Cardiac septum (tissue), 1 donor: ENCODE measurements around the gene SH3GLB2. TPM values are rescaled to one million over a fixed set of nuclear protein-coding genes. Genes with fewer than 3 reads are reported as not detected.

Experiments used
- DNase-seq: peaks from one replicate; pipeline ENCODE4 v3.0.0-alpha.2; 2020; ENCODE audit warnings: low spot score
- intact Hi-C: fragments of 100-400 bp; cut with DNase I; formaldehyde crosslinking; loops from one replicate; pipeline ENCODE4 v1.14.0; 2022
- long read RNA-seq: library from polyadenylated mRNA; unstranded; transcript quantifications from one replicate; pipeline ENCODE4 v2.0.0, GENCODE V29; 2021
- total RNA-seq: library from RNA; stranded (reverse); fragmentation: NEBNext Ultra II Directional; extraction: Animal tissue kit (Norgen Biotek cat#: 25700); gene quantifications from one replicate; pipeline ENCODE4 v1.2.1, GENCODE V29; 2021
- donor health status: DM: no; HTN: no; CAD: no.

Gene SH3GLB2
- total RNA-seq, result 40.6 TPM
- long read RNA-seq, full-length matches to known transcripts, result 116 of 156 reads
- long read RNA-seq, partial matches to known transcripts, result 8 of 156 reads
- long read RNA-seq, other reads (novel, unspliced or antisense), result 32 of 156 reads

DNA sequence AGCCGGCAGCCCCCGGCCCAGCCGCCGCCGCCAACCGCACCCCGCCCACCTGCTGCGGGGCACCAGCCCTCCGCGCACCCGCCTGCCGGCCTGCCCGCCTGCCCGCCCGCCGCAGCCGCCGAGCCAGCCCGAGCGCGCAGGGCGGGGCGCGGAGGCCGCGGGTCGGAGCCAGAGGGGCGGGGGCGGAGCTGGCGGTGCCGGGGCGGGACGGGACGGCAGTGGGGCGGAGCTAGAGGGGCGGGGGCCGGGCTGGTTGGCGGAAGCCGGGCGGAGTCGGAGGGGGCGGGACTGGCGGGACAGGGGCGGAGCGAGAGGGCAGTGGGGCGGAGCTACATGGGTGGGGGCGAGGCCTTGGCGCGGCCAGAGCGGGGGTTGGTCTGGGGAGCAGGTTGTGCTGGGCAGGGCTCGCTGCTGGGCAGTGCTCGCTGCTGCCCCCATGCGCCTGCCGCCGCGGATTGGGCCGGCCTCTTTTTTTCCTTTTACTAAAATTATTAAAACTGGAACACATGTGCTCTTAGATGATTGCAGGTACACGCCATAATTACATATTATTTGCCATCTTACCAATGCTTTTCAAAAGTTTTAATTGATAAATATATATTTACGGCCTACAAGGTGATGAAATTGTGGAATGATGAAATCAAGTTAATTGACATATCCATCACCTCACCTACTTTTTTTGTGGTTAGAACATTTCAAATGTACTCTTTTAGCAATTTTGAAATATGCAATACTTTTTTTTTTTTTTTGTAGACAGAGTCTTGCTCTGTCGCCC lies at the start of gene SH3GLB2:
Gene SH3GLB2, minus strand, starts transcription at position 140 of the 775 bp plus-strand sequence. CDS start 177 bp downstream, outside the sequence.
- DNase-seq, result peak; percentile 100
- intact Hi-C loops, result no loop called here

DNA sequence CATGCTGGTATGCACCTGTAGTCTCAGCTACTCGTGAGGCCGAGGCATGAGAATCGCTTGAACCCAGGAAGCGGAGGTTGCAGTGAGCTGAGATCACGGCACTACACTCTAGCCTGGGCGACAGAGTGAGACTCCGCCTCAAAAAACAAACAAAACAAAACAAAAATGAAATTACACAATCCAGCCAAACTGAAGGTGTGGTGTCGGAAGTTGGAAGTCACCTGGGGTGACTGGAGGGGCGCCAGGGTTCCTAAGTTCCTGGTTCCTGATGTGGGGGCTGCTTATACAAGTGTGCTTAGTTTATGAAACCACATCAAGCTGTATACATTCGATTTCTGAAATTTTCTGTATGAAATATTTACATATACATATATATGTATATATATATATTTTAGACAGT lies 49.1 kb upstream of the SH3GLB2 start:
- intact Hi-C loops, result no loop called here
- DNase-seq, result no peak

DNA sequence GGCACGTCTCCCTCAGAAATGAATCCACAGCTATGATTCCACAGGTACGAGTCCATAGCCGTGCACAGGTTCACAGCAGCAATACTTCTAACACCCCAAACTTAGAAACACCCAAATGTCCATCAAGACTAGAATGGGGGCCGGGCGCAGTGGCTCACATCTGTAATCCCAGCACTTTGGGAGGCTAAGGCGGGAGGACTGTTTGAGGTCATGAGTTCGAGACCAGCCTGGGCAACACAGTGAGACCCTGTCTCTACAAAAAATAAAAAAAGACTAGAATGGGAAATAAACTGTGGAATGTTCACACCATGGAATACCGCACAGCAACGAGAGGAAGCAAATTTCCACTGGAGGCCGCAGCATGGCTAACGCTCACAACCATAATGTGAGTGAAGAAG lies 48.5 kb upstream of the SH3GLB2 start:
- DNase-seq, result no peak
- intact Hi-C loops, result no loop called here

DNA sequence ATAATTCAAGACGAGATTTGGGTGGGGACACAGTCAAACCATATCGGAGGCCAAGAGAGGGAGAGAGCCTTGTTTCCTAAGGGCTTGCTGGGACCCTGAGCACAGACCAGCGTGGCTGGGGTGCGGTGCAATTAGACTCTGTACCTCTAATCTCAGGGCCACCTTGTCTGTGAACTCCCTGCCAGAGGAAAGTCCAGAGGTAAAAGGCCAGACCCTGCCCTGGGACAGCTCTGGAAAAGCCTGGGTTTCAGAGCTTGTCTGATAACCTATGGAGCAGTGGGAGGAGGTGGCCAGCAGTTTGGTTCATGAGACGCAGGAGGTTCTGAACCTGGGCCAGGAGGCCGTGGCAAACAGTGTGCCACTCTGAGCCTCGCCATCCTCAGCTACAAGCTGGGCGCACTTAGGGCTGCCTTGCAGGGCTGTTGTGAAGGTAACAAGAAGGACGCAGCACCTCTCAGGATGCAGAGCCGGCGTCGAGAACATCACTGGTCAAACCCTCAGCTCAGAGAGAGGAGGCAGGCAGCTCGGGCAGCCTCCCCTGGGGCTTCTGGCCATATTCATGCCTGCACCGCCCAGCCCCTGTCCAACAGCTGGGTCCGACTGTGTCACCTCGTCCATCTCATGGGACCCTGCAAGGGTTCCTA lies 48.0 kb upstream of the SH3GLB2 start:
- intact Hi-C loops, result no loop called here
- DNase-seq, result no peak

DNA sequence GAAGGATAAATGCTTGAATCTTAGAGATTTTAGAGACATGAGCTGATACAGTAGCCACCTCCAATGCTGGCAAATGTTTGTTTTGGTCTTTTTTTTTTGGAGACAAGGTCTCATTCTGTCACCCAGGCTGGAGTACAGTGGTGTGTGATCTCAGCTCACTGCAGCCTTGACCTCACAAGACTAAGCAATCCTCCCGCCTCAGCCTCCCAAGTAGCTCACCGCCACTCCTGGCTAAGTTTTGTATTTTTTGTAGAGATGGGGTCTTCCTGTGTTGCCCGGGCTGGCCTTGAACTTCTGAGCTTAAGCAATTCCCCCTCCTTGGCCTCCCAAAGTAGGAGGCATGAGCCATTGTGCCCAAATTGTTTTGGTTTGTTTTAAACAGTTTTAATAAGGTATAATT lies 46.0 kb upstream of the SH3GLB2 start:
- intact Hi-C loops, result no loop called here
- no peak for DNase-seq

DNA sequence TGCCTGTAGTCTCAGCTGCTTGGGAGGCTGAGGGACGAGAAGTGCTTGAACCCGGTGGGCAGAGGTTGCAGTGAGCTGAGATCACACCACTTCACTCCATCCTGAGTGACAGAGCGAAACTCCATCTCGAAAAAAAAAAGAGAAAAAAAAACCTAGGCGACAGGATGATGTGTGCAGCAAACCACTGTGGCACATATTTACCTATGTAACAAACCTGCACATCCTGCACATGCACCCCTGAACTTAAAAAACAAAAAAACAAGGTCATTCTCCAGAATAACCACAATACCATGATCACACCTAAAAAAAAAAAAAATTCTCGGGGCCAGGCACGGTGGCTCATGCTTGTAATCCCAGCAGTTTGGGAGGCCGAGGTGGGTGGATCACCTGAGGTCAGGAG lies 45.3 kb upstream of the SH3GLB2 start:
- DNase-seq, result no peak

DNA sequence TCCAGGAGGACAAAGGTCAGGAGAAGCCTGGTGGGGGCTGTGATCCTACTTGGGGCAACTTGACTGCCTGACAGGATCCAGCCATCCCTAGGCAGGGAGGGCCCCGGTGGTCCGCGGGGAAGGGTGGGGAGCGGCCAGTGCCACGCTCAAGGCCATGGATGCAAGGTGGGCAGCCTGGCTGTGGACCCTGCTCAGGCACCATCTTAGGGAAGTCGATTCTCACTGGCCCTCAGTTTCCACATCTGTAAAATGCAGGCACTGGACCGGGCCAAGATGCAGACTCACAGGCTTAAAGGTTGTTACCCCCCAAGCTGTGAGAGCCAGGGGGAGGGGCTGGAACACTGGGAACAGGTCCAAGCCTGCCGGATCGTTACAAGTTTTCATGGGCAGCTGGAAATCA lies 44.0 kb upstream of the SH3GLB2 start:
- intact Hi-C loops, result no loop called here
- no peak for DNase-seq

More for the DNA sequence above, 45.3 kb upstream of the SH3GLB2 start:
- intact Hi-C loops, result no loop called here

DNA sequence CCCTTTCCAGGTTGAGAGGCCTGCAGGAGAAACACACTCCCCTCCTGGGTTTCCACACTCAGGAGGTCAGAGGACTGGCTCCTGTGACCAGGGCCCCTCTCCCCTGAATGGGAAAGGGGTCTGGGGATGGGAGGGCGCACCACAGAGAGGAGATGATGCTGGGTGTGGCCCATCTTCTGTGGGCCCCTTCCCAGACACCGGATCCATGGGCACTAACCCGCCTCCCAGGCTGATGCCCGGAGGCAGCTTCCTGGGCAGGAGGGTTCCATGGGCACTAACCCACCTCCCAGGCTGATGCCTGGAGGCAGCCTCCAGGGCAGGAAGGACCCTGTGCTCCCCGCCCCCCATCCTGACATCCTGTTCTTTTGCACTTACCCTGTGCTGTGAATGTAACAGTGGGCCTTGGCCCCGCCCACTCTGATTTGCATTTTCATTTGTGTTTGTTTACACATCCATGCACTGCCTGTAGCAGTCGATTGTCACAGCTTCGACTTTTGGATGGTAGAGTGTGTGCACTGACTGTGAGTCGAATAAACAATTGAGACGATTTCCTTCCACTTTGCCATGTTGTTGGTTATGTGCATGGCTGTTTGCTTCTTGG lies 43.5 kb upstream of the SH3GLB2 start:
- intact Hi-C loops, result no loop called here
- no peak for DNase-seq

DNA sequence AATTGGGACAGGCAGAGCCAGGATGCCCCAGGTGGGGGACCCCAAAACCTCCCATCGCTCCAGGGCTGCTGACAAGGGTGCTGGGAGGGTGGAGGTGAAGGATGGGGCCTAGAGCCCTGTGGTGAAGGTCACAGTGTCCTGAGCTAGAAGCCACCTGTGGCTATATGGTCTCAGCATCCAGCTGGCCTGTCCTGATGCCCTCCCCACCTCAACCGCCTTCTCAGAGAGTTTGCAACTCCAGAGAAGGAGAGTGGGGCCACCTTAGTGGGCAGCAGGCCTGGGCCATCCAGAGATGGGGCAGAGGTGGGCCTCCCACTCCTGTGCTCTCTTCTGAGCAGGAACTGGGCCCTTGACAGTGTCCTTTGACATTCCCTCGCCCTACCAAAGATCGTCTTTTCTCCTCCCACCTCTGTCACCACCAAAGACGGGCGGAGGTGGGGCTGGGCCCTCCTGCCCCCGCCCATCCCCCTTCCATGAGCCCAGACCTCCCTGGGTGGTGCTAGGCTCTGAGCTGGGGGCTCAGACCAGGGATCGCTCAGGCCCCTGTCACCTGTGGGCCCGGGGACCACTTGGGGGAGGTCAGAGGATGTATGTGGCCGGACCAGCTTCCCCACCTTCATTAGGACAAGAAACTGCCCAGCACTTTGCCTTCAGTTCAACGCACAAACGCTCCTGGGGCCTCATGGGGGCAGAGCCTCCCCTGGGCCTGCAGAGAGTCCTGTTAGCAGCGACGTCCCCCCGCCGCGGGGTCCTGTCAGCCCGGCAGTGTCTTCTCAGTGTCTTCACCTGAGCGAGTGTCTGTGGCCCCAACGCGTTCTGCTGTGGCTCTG lies 42.8 kb upstream of the SH3GLB2 start:
- intact Hi-C loops, result no loop called here
- no peak for DNase-seq

DNA sequence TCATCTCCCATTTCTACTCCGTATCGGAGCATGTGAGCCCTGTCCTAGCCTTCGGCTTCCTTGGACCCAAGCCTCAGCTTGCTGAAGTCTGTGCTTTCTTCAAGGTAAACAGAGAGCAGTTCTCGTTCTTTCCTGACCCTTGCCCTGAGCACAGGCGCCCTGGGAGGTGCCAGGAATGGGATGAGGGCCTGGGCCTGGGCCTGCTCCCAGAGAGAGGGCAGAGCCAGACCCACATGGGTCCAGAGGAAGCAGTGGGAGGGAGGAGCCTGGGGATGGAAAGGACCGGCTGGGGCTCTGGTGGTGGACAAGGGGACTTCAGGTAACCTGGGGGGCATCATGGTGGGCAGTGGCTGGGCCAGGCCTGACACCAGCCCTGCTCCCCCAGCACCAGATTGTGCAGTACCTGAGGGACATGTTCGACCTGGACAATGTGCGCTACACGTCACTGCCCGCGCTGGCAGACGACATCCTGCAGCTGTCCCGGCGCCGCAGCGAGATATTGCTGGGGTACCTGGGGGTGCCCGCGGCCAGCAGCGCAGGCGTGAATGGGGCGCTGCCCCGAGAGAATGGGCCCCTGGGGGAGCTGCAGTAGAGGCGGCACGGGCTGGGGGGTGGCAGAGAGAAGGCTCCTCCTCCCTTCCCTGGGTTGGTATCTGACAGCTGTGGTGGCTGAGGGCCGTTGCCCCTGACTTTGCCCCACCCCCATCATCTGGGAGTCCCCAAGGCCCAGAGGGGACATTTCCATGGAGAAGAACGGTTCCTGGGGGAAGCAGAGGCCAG lies 41.9 kb upstream of the SH3GLB2 start:
- DNase-seq, result no peak
- intact Hi-C loops, result no loop called here

DNA sequence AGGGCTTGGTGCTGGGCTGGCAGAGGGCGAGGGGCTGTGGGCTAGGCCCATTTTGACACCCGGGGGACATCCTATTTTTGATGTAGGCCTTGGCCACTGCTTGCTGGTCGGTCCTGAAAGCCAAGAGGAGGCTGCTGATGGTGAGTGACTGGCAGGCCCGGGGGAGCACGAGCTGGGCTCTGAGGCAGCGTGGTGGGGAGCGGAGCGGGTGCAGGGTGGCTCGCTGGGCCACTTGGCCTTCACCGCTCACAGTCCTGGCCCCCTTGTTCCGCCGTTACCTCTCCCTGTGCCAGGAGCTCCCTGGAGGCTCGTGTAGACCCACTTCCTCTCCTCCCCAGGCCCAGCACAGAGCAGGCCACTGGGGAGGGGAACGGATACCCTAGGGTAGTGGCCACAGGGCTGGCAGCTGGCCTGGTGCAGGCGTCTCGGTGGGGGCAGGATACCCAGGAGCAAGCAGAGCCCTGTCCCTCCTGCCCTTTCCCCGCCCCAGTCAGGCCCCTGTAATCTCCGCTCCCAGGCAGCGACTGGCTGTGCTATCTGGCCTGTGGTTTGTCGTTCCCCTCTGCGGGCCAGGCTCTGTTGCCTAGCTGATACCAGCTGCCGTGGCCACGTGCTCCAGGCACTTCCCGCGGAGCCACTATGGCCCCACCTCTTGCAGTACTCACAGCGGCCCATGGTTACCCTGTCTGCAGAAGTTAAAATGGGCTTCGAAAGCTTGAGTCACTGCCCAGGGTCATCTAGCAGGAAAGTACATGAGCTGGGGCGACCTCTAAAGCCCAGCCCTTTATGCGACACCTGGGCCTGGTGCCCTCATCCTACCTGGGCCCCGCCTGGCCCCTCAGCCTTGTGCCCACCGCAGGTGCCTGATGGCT lies 41.1 kb upstream of the SH3GLB2 start:
- intact Hi-C loops, result no loop called here
- DNase-seq, result peak; percentile 92

DNA sequence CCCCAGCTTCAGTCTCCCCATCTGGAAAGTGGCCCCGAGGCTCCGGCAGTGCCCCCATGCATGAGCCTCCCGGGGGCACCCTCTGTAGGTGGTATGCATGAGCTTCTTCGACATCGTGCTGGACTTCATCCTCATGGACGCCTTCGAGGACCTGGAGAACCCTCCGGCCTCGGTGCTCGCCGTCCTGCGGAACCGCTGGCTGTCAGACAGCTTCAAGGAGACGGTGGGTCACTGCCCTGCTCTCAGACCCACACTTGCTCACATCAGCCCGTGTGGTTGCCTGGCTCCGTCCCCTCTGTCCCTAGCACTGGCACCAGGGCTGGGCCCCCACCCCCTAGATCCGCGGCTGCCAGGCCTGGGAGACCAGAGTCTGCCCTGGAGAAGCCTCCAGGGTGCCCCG lies 40.0 kb upstream of the SH3GLB2 start:
- DNase-seq, result no peak
- intact Hi-C loops, result no loop called here

DNA sequence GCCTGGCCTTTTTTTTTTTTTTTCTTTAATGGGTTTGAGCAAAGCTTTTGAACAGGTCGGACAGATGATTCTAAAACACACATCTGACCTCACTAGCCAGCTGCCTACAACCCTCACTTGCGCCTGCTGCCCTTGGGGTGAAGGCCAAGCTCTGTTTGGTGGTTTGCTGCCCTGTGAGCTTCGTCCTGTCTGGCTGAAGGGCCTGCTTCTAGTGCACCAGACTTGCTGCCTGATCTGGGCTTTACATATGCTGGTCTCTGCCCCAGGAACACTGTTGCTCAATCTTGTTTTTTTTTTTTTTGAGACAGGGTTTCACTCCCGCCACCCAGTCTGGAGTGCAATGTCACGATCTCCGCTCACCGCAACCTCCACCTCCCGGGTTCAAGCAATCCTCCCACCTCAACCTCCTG lies 36.4 kb upstream of the SH3GLB2 start:
- DNase-seq, result no peak

DNA sequence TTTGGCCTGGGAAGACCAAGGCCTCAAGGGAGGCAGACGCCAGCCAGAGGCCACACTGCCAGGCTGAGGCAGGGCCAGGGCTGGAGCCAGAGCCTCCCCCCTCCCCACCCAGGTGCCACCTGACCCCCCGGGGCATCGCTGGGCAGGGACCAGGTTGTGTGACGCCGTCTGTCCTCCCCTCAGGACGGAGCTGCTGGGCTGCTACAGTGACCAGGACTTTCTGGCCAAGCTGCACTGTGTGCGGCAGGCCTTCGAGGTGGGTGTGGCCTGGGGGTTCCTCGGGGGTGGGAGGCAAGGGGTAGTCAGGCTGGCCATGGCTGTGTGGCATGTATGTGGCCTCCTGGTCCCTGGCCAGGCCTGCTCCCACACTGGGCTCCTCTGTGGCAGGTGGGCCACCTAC lies 34.9 kb upstream of the SH3GLB2 start:
- intact Hi-C loops, result no loop called here
- DNase-seq, result no peak

More for the DNA sequence above, 36.4 kb upstream of the SH3GLB2 start:
- intact Hi-C loops, result no loop called here

DNA sequence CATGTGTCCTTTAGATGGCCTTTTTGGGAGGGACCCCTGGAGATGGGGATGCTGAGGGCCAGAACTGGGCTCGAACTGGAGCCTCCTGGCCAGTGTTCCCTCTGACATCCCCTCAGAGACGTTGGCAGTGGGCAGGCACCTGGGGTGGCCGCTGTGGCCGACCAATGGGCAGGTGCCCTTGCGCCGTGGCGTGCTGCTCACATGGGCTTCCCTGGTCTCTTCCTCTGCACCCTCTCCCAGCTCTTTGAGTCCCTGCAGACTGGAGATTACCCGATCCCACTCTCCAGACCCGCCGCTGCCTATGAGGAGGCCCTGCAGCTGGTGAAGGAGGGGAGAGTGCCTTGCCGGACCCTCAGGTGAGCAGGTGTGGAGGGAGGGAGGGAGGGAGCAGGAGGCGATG lies 32.9 kb upstream of the SH3GLB2 start:
- intact Hi-C loops, result no loop called here
- DNase-seq, result no peak

DNA sequence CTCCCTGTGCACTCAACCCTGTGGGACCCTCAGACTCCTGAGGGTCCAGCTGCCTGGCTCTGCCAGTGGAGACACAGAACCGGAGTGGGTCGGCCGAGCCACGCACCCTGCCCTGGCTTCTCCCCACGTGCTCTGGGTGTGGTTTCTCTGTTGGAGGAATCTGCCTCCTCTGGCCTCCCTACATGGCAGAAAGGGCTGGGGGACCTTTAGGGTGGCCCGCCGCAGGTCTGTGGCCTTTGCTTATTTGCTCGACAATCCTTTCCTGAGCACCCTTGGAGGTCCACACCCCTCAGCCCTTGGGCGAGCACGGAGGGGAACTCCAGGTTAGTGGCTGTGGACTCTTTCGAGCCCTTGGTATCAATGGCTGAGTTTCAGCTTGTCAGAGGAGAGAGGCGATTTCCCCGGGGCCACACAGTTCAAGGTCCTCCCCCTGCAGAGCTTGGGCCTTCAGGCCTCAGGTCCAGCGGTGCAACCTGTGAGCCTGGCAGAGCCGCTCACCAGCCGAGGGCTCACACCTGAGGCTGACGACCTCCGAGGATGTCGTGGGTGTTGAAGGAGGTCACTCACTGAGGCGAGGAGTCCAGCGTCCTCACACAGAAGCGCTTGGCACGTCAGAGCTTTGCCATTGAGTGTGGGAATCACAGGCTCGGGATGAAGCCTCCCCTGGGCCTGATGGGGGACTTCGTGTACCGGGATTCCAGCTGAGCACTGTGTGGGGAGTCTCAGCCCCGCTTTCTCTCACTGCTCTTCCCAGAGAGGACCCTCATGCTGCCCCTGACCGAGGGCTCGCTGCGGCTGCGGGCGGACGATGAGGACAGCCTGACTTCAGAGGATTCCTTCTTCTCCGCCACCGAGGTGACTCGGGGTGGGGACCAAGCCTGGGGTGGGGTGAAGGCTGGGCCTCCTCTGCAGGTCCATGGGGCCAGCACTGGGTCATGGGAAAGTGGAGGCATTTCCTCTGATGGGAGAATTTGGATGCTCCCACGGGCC lies 32.0 kb upstream of the SH3GLB2 start:
- intact Hi-C loops, result no loop called here

More for the DNA sequence above, 32.0 kb upstream of the SH3GLB2 start:
- DNase-seq, result no peak
